ENCODE data around the gene BFSP1.

Gene BFSP1

GRCh38 chr20:17495826-17496225 lies 35.4 kb downstream of the BFSP1 start:
- Histone ChIP-seq H3K4me1 (ENCODE audit: insufficient read depth, low read length) (no peaks in the 10 kb centered on the region), H3K9ac (ENCODE audit: low read depth, low read length) (no peak overlapping the region), H3K4me3 (ENCODE audit: low read length) (no peak overlapping the region), H3K27me3 (ENCODE audit: insufficient read depth, low read length) (no peaks in the 10 kb centered on the region), H3K36me3 (ENCODE audit: insufficient read depth, low read length) (no peaks in the 10 kb centered on the region), H3K27ac (ENCODE audit: low read depth, low read length) (no peak overlapping the region), H3K9me3 (ENCODE audit: insufficient read depth, low read depth, low read length) (no peaks in the 10 kb centered on the region)
- WGBS: 93% methylated on average over 9 of the region's 9 CpGs

GRCh38 chr20:17494201-17494600 lies 37.0 kb downstream of the BFSP1 start:
- Histone ChIP-seq H3K4me3 (ENCODE audit: low read length) (no peak overlapping the region), H3K27ac (ENCODE audit: low read depth, low read length) (no peak overlapping the region), H3K4me1 (ENCODE audit: insufficient read depth, low read length) (no peaks in the 10 kb centered on the region), H3K9me3 (ENCODE audit: insufficient read depth, low read depth, low read length) (no peaks in the 10 kb centered on the region), H3K36me3 (ENCODE audit: insufficient read depth, low read length) (no peaks in the 10 kb centered on the region), H3K27me3 (ENCODE audit: insufficient read depth, low read length) (no peaks in the 10 kb centered on the region), H3K9ac (ENCODE audit: low read depth, low read length) (no peak overlapping the region)
- WGBS: 98% methylated on average over 7 of the region's 7 CpGs

- H3K4me1 ChIP-seq (ENCODE audit: insufficient read depth, low read length): no peaks in the 10 kb centered on the region
- H3K9me3 ChIP-seq (ENCODE audit: insufficient read depth, low read depth, low read length): no peaks in the 10 kb centered on the region
- H3K4me3 ChIP-seq (ENCODE audit: low read length): no peak overlapping the region
- no peak overlapping the region for H3K9ac ChIP-seq (ENCODE audit: low read depth, low read length)
- WGBS: 91% methylated on average over 2 of the region's 2 CpGs
- H3K27me3 ChIP-seq (ENCODE audit: insufficient read depth, low read length): no peaks in the 10 kb centered on the region
- H3K36me3 ChIP-seq (ENCODE audit: insufficient read depth, low read length): no peaks in the 10 kb centered on the region
- no peak overlapping the region for H3K27ac ChIP-seq (ENCODE audit: low read depth, low read length)
Measured at GRCh38 chr20:17493173-17493572, 38.0 kb downstream of the BFSP1 start.

- H3K9ac ChIP-seq (ENCODE audit: low read depth, low read length): no peak overlapping the region
- no peak overlapping the region for H3K27ac ChIP-seq (ENCODE audit: low read depth, low read length)
- H3K4me3 ChIP-seq (ENCODE audit: low read length): no peak overlapping the region
- no peaks in the 10 kb centered on the region for H3K36me3 ChIP-seq (ENCODE audit: insufficient read depth, low read length)
- no peaks in the 10 kb centered on the region for H3K4me1 ChIP-seq (ENCODE audit: insufficient read depth, low read length)
- no peaks in the 10 kb centered on the region for H3K9me3 ChIP-seq (ENCODE audit: insufficient read depth, low read depth, low read length)
- 94% methylated on average over 4 of the region's 4 CpGs for WGBS
- H3K27me3 ChIP-seq (ENCODE audit: insufficient read depth, low read length): no peaks in the 10 kb centered on the region
Measured at GRCh38 chr20:17491488-17491887, 39.7 kb downstream of the BFSP1 start.

- H3K9ac ChIP-seq (ENCODE audit: low read depth, low read length): no peak overlapping the region
- H3K9me3 ChIP-seq (ENCODE audit: insufficient read depth, low read depth, low read length): no peaks in the 10 kb centered on the region
- H3K27me3 ChIP-seq (ENCODE audit: insufficient read depth, low read length): no peaks in the 10 kb centered on the region
- 87% methylated on average over 11 of the region's 11 CpGs for WGBS
- H3K4me1 ChIP-seq (ENCODE audit: insufficient read depth, low read length): no peaks in the 10 kb centered on the region
- H3K27ac ChIP-seq (ENCODE audit: low read depth, low read length): no peak overlapping the region
- H3K36me3 ChIP-seq (ENCODE audit: insufficient read depth, low read length): no peaks in the 10 kb centered on the region
- H3K4me3 ChIP-seq (ENCODE audit: low read length): no peak overlapping the region
Measured at GRCh38 chr20:17491041-17491440, 40.1 kb downstream of the BFSP1 start.

- no peaks in the 10 kb centered on the region for H3K9me3 ChIP-seq (ENCODE audit: insufficient read depth, low read depth, low read length)
- H3K36me3 ChIP-seq (ENCODE audit: insufficient read depth, low read length): no peaks in the 10 kb centered on the region
- WGBS: 91% methylated on average over 7 of the region's 7 CpGs
- H3K4me1 ChIP-seq (ENCODE audit: insufficient read depth, low read length): no peaks in the 10 kb centered on the region
- no peak overlapping the region for H3K27ac ChIP-seq (ENCODE audit: low read depth, low read length)
- H3K27me3 ChIP-seq (ENCODE audit: insufficient read depth, low read length): no peaks in the 10 kb centered on the region
- no peak overlapping the region for H3K4me3 ChIP-seq (ENCODE audit: low read length)
- H3K9ac ChIP-seq (ENCODE audit: low read depth, low read length): no peak overlapping the region
Measured at GRCh38 chr20:17490501-17490900, 40.7 kb downstream of the BFSP1 start.

GRCh38 chr20:17488916-17489600 lies 42.1 kb downstream of the BFSP1 start:
- H3K27ac ChIP-seq (ENCODE audit: low read depth, low read length): no peak overlapping the region
- WGBS: 90% methylated on average over 8 of the region's 9 CpGs

GRCh38 chr20:17485017-17485416 lies 46.2 kb downstream of the BFSP1 start:
- Histone ChIP-seq H3K36me3 (ENCODE audit: insufficient read depth, low read length) (no peaks in the 10 kb centered on the region), H3K27ac (ENCODE audit: low read depth, low read length) (no peak overlapping the region), H3K27me3 (ENCODE audit: insufficient read depth, low read length) (no peaks in the 10 kb centered on the region), H3K4me3 (ENCODE audit: low read length) (no peak overlapping the region), H3K9ac (ENCODE audit: low read depth, low read length) (no peak overlapping the region), H3K4me1 (ENCODE audit: insufficient read depth, low read length) (no peaks in the 10 kb centered on the region), H3K9me3 (ENCODE audit: insufficient read depth, low read depth, low read length) (no peaks in the 10 kb centered on the region)
- 95% methylated on average over 2 of the region's 2 CpGs for WGBS

More at GRCh38 chr20:17488916-17489600, 42.1 kb downstream of the BFSP1 start:
- no peaks in the 10 kb centered on the region for H3K4me1 ChIP-seq (ENCODE audit: insufficient read depth, low read length)
- no peaks in the 10 kb centered on the region for H3K36me3 ChIP-seq (ENCODE audit: insufficient read depth, low read length)
- H3K4me3 ChIP-seq (ENCODE audit: low read length): no peak overlapping the region
- H3K27me3 ChIP-seq (ENCODE audit: insufficient read depth, low read length): no peaks in the 10 kb centered on the region
- no peak overlapping the region for H3K9ac ChIP-seq (ENCODE audit: low read depth, low read length)
- no peaks in the 10 kb centered on the region for H3K9me3 ChIP-seq (ENCODE audit: insufficient read depth, low read depth, low read length)

GRCh38 chr20:17482536-17482935 lies 48.6 kb downstream of the BFSP1 start:
- 94% methylated on average over 5 of the region's 5 CpGs for WGBS
- Histone ChIP-seq H3K9me3 (ENCODE audit: insufficient read depth, low read depth, low read length) (no peaks in the 10 kb centered on the region), H3K4me3 (ENCODE audit: low read length) (no peak overlapping the region), H3K27ac (ENCODE audit: low read depth, low read length) (no peak overlapping the region), H3K9ac (ENCODE audit: low read depth, low read length) (no peak overlapping the region), H3K4me1 (ENCODE audit: insufficient read depth, low read length) (no peaks in the 10 kb centered on the region), H3K27me3 (ENCODE audit: insufficient read depth, low read length) (no peaks in the 10 kb centered on the region), H3K36me3 (ENCODE audit: insufficient read depth, low read length) (no peaks in the 10 kb centered on the region)

- WGBS: 96% methylated on average over 16 of the region's 16 CpGs
- Histone ChIP-seq H3K9me3 (ENCODE audit: insufficient read depth, low read depth, low read length) (no peaks in the 10 kb centered on the region), H3K27ac (ENCODE audit: low read depth, low read length) (no peak overlapping the region), H3K36me3 (ENCODE audit: insufficient read depth, low read length) (no peaks in the 10 kb centered on the region), H3K4me1 (ENCODE audit: insufficient read depth, low read length) (no peaks in the 10 kb centered on the region), H3K4me3 (ENCODE audit: low read length) (no peak overlapping the region), H3K27me3 (ENCODE audit: insufficient read depth, low read length) (no peaks in the 10 kb centered on the region), H3K9ac (ENCODE audit: low read depth, low read length) (no peak overlapping the region)
Measured at GRCh38 chr20:17481661-17482060, 49.5 kb downstream of the BFSP1 start.

GRCh38 chr20:17480696-17481095 lies 50.5 kb downstream of the BFSP1 start:
- 92% methylated on average over 11 of the region's 11 CpGs for WGBS
- Histone ChIP-seq H3K4me3 (ENCODE audit: low read length) (no peak overlapping the region), H3K9ac (ENCODE audit: low read depth, low read length) (no peak overlapping the region), H3K36me3 (ENCODE audit: insufficient read depth, low read length) (no peaks in the 10 kb centered on the region), H3K9me3 (ENCODE audit: insufficient read depth, low read depth, low read length) (no peaks in the 10 kb centered on the region), H3K27ac (ENCODE audit: low read depth, low read length) (no peak overlapping the region), H3K4me1 (ENCODE audit: insufficient read depth, low read length) (no peaks in the 10 kb centered on the region), H3K27me3 (ENCODE audit: insufficient read depth, low read length) (no peaks in the 10 kb centered on the region)
